ENCODE measurements around the gene JAML.
A peak's percentile ranks its signal among the peaks of the same experiment; 100 is the strongest.
"Not testable (repeated sequence)": the region's sequence is repeated elsewhere in the genome, so short reads cannot be mapped to it uniquely, and the experiment has no call there.

JAML gene

GRCh38 chr11:118192817-118193216 is 32.0 kb downstream of the JAML start:
- not testable (repeated sequence) for DNase-seq

GRCh38 chr11:118190942-118191506 is 33.8 kb downstream of the JAML start:
- not testable (repeated sequence) for DNase-seq

- no peak for DNase-seq
Measured at GRCh38 chr11:118186346-118187107, 38.3 kb downstream of the JAML start.

- no peak for DNase-seq
Measured at GRCh38 chr11:118184784-118185579, 39.8 kb downstream of the JAML start.

- not testable (repeated sequence) for DNase-seq
Measured at GRCh38 chr11:118183691-118184090, 41.1 kb downstream of the JAML start.

- DNase-seq, result peak; percentile 70 to 93
Measured at GRCh38 chr11:118180300-118180703, 44.5 kb downstream of the JAML start.

GRCh38 chr11:118176778-118177134 is 48.1 kb downstream of the JAML start:
- DNase-seq, result no peak

GRCh38 chr11:118175993-118176777 is 48.6 kb downstream of the JAML start, which contains the start of gene SCN2B:
Gene SCN2B (minus strand): TSS chr11:118176639. CDS start chr11:118176431, 208 bp downstream.
- DNase-seq, result peak in 1 of 2 experiments; percentile 42

- peak in 1 of 2 experiments; percentile 44 for DNase-seq
Measured at GRCh38 chr11:118175031-118175992, 49.5 kb downstream of the JAML start.

- no peak for DNase-seq
Measured at GRCh38 chr11:118174006-118174567, 50.7 kb downstream of the JAML start.

- DNase-seq, result no peak
Measured at GRCh38 chr11:118172356-118172755, 52.5 kb downstream of the JAML start.

GRCh38 chr11:118171269-118172062 is 53.3 kb downstream of the JAML start:
- peak; percentile 75 to 95 for DNase-seq

GRCh38 chr11:118170882-118171268 is 53.9 kb downstream of the JAML start:
- no peak for DNase-seq

- DNase-seq, result no peak
Measured at GRCh38 chr11:118170231-118170630, 54.6 kb downstream of the JAML start.

- no peak for DNase-seq
Measured at GRCh38 chr11:118169300-118170140, 55.3 kb downstream of the JAML start.

- DNase-seq, result no peak
Measured at GRCh38 chr11:118168751-118169150, 56.1 kb downstream of the JAML start.

GRCh38 chr11:118168316-118168715 is 56.5 kb downstream of the JAML start:
- no peak for DNase-seq

- DNase-seq, result no peak
Measured at GRCh38 chr11:118167906-118168305, 56.9 kb downstream of the JAML start.

- no peak for DNase-seq
Measured at GRCh38 chr11:118167253-118167652, 57.6 kb downstream of the JAML start.

Measured in NCI-H526 (cell line).